ENCODE measurements around the gene ETV4. TPM values are rescaled to one million over a fixed set of nuclear protein-coding genes. Genes with fewer than 3 reads are reported as not detected.

The ETV4 gene
- total RNA-seq, 2 donors from 2014 or later: 51.1 to 83.0 TPM

- H3K4me1 Mint-ChIP-seq: peaks cover 15% of the 10 kb centered on the region
- no peaks in the 10 kb centered on the region for H3K36me3 Mint-ChIP-seq (ENCODE audit: low read depth)
- H3K4me3 Mint-ChIP-seq: no peak overlapping the region
- Histone ChIP-seq H3K36me3 (ENCODE audit: control insufficient read depth, insufficient read depth, low read length) (no peaks in the 10 kb centered on the region), H3K4me3 (ENCODE audit: low read length) (no peak overlapping the region), H3K27me3 (ENCODE audit: control insufficient read depth, insufficient read depth, low read length, poor library complexity, severe bottlenecking) (no peaks in the 10 kb centered on the region), H3K9ac (ENCODE audit: extremely low read depth, low read length, poor library complexity, severe bottlenecking) (no peak overlapping the region), H3K4me1 (ENCODE audit: control insufficient read depth, insufficient read depth, low read length) (peaks cover 10% of the 10 kb centered on the region), H3K9me3 (ENCODE audit: control insufficient read depth, low read length) (no peaks in the 10 kb centered on the region), H3K27ac (ENCODE audit: low read depth, low read length) (no peak overlapping the region)
- DNase-seq: no peak
- WGBS, 2 experiments (ENCODE audit: insufficient coverage in 1 of 2, insufficient read length in 1 of 2): 81 to 92% methylated on average over 2 of the region's 2 CpGs
- H3K9me3 Mint-ChIP-seq: peaks cover 3% of the 10 kb centered on the region
- no peak for TF ChIP-seq CTCF (conservative IDR thresholded peaks at IDR 0.05)
- H3K27ac Mint-ChIP-seq: no peak overlapping the region
- no peaks in the 10 kb centered on the region for H3K27me3 Mint-ChIP-seq (ENCODE audit: insufficient read depth)
Observed at GRCh38 chr17:43588121-43588520, 42.0 kb upstream of the ETV4 start.

- Histone ChIP-seq H3K27me3 (ENCODE audit: control insufficient read depth, insufficient read depth, low read length, poor library complexity, severe bottlenecking) (no peaks in the 10 kb centered on the region), H3K36me3 (ENCODE audit: control insufficient read depth, insufficient read depth, low read length) (no peaks in the 10 kb centered on the region), H3K4me1 (ENCODE audit: control insufficient read depth, insufficient read depth, low read length) (peaks cover 10% of the 10 kb centered on the region), H3K4me3 (ENCODE audit: low read length) (no peak overlapping the region), H3K9me3 (ENCODE audit: control insufficient read depth, low read length) (no peaks in the 10 kb centered on the region), H3K9ac (ENCODE audit: extremely low read depth, low read length, poor library complexity, severe bottlenecking) (no peak overlapping the region), H3K27ac (ENCODE audit: low read depth, low read length) (no peak overlapping the region)
- no peak for TF ChIP-seq CTCF (conservative IDR thresholded peaks at IDR 0.05)
- Mint-ChIP-seq H3K27ac (no peak overlapping the region), H3K4me3 (no peak overlapping the region), H3K4me1 (peaks cover 15% of the 10 kb centered on the region), H3K36me3 (ENCODE audit: low read depth) (no peaks in the 10 kb centered on the region), H3K9me3 (peaks cover 3% of the 10 kb centered on the region), H3K27me3 (ENCODE audit: insufficient read depth) (no peaks in the 10 kb centered on the region)
- DNase-seq: no peak
- WGBS, 2 experiments (ENCODE audit: insufficient coverage in 1 of 2, insufficient read length in 1 of 2): 87% methylated on average over 3 to 5 of the region's 5 CpGs
Observed at GRCh38 chr17:43587647-43588046, 41.5 kb upstream of the ETV4 start.

DNA sequence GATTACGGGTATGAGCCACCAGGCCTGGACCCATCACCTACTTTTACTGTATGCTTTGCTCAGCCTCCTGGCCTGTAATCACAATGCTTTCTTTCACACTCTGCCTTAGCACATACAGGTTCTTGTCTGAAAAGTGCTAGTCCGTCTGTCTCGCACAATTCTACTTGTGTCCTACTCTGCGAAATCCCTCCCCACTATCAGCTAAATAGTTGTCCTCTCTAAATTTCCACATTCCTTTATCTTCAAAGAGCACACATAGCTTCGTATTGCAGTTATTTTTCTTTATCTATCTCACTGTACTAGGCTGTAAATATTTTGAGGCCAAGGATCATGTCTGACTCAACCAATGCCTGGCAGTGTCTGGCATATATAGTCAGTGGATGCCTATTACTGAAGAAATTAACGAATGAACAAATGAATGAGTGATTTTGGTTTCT lies 38.5 kb upstream of the ETV4 start:
- 92 to 94% methylated on average over 5 of the region's 6 CpGs for WGBS, 2 experiments (ENCODE audit: insufficient coverage in 1 of 2, insufficient read length in 1 of 2)
- Histone ChIP-seq H3K9ac (ENCODE audit: extremely low read depth, low read length, poor library complexity, severe bottlenecking) (no peak overlapping the region), H3K27me3 (ENCODE audit: control insufficient read depth, insufficient read depth, low read length, poor library complexity, severe bottlenecking) (no peaks in the 10 kb centered on the region), H3K36me3 (ENCODE audit: control insufficient read depth, insufficient read depth, low read length) (no peaks in the 10 kb centered on the region), H3K9me3 (ENCODE audit: control insufficient read depth, low read length) (no peaks in the 10 kb centered on the region), H3K4me1 (ENCODE audit: control insufficient read depth, insufficient read depth, low read length) (peaks cover 1% of the 10 kb centered on the region), H3K4me3 (ENCODE audit: low read length) (no peak overlapping the region), H3K27ac (ENCODE audit: low read depth, low read length) (no peak overlapping the region)
- Mint-ChIP-seq H3K36me3 (ENCODE audit: low read depth) (no peaks in the 10 kb centered on the region), H3K27me3 (ENCODE audit: insufficient read depth) (no peaks in the 10 kb centered on the region), H3K27ac (no peak overlapping the region), H3K4me1 (peaks cover 4% of the 10 kb centered on the region), H3K9me3 (peaks cover 3% of the 10 kb centered on the region), H3K4me3 (no peak overlapping the region)
- DNase-seq: no peak
- no peak for TF ChIP-seq CTCF (conservative IDR thresholded peaks at IDR 0.05)
